GM19193 (cell line): ENCODE measurements around the gene DBN1.
A peak's percentile ranks its signal among the peaks of the same experiment; 100 is the strongest.

Source experiments
- POLR2A ChIP-seq: IDR thresholded peaks from 4 replicates; pipeline ENCODE4 v1.6.1; 2011; ENCODE audit not compliant: insufficient read depth, insufficient read length; ENCODE audit errors: extremely low read depth

DBN1 gene

GRCh38 chr5:177429248-177430040, 44.0 kb downstream of the DBN1 start:
- no peak for TF ChIP-seq POLR2A

- no peak for TF ChIP-seq POLR2A
These were observed 44.7 kb downstream of the DBN1 start for GRCh38 chr5:177428574-177429217.

- peak; percentile 23 for TF ChIP-seq POLR2A
These were observed 45.4 kb downstream of the DBN1 start for GRCh38 chr5:177427919-177428573.

- TF ChIP-seq POLR2A = peak; percentile 18
These were observed 46.1 kb downstream of the DBN1 start for GRCh38 chr5:177427211-177427822.

GRCh38 chr5:177426566-177427210, 46.7 kb downstream of the DBN1 start, which contains the start of gene GRK6:
TSS of gene GRK6 (plus strand) at chr5:177426676. CDS start at chr5:177426846, 170 bp downstream.
- TF ChIP-seq POLR2A = peak; percentile 74

- TF ChIP-seq POLR2A = peak; percentile 95
These were observed 47.5 kb downstream of the DBN1 start for GRCh38 chr5:177425801-177426565.

- no peak for TF ChIP-seq POLR2A
These were observed 48.1 kb downstream of the DBN1 start for GRCh38 chr5:177425196-177425800.

- no peak for TF ChIP-seq POLR2A
These were observed 49.8 kb downstream of the DBN1 start for GRCh38 chr5:177423671-177424070.

- no peak for TF ChIP-seq POLR2A
These were observed 52.2 kb downstream of the DBN1 start for GRCh38 chr5:177421062-177421798.

GRCh38 chr5:177419046-177419445, 54.4 kb downstream of the DBN1 start:
- TF ChIP-seq POLR2A = no peak

GRCh38 chr5:177414481-177414880, 59.0 kb downstream of the DBN1 start:
- no peak for TF ChIP-seq POLR2A

- peak; percentile 36 for TF ChIP-seq POLR2A
These were observed 60.7 kb downstream of the DBN1 start for GRCh38 chr5:177412603-177413233.
